ENCODE measurements around the gene PHF24.

The PHF24 gene

DNA sequence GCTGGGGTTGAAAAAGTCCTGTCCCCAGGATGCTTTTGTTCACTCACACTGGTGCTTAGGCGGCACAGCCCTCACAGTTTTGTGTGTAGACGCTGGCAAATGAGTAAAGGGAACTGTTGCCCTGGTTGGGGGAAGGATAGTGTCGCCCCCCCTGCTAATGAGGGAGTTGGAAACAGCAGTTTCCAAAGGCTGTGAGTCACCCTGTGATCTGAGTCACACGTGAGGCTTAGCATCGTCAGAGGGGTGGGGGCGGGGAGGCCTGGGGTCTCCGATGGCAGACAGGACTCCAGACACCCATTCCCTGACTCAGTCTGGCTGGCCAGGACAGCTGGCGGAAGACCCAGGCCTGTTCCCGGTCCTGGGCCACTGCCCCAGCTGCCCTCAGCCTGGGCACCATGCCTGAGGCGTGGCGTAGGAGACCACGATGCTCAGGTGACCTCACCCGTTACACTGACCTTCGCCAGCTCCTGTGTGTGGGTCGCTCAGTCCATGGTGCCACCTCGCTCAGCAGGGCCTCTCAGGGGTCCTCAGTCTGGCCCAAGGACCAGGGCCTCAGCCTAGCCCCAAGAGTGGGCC, 34.4 kb downstream of the PHF24 start:
- TF ChIP-seq FOXP2 (optimal IDR thresholded peaks at IDR 0.05; ENCODE audit: control extremely low read depth, extremely low read length, insufficient read depth) (no peak), POLR2AphosphoS5 (IDR thresholded peaks at IDR 0.05; ENCODE audit: borderline replicate concordance, low read depth, low read length) (no peak), EZH2 (IDR thresholded peaks at IDR 0.05) (no peak)
- no peak for DNase-seq (ENCODE audit: low read depth, low spot score)
- Histone ChIP-seq H3K27ac (no peak overlapping the region), H3K9ac (ENCODE audit: insufficient read length) (no peak overlapping the region), H3K36me3 (ENCODE audit: insufficient read depth, low read length) (no peaks in the 10 kb centered on the region), H3K9me3 (ENCODE audit: low read depth, low read length) (no peaks in the 10 kb centered on the region), H3K4me3 (no peak overlapping the region)

DNA sequence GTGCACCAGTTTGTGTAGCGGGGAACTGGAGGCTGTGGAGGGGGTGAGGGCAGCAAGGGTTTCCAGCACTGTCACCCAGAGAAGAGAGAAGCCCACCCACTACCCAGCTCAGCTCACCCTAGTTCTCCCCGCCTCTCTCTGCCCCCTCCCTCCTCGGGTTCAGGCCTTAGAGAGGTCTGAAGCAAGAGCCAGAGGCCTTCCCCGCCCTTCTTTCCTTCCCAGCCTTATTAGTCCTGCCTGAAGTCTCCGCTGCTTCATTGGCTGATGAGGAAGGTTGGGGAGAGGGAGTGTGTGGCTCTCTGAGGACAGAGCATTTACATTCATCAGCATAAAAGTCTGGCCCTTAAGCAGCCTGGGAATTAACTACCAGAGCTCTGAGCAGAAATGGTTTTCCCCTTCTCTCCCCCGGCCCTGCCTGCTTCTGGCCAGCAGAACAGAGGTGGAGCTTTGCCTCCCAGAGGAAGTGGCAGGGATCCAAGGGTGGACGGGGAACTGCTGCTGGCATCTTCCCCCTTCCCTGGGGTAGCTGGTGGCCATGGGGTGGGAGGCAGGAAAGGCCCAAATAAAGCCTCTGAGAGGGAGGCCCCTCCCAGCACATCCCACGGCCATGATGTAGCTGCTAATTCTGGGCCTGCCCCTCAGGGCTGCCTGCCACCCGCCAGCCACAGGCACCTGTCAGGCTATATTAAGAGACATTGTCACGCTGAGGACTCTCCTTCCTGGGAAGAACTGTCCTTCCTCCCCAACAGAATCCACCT, 35.6 kb downstream of the PHF24 start:
- no peak for DNase-seq (ENCODE audit: low read depth, low spot score)
- Histone ChIP-seq H3K4me3 (no peak overlapping the region), H3K9ac (ENCODE audit: insufficient read length) (no peak overlapping the region), H3K9me3 (ENCODE audit: low read depth, low read length) (no peaks in the 10 kb centered on the region), H3K36me3 (ENCODE audit: insufficient read depth, low read length) (no peaks in the 10 kb centered on the region), H3K27ac (no peak overlapping the region)
- TF ChIP-seq POLR2AphosphoS5 (IDR thresholded peaks at IDR 0.05; ENCODE audit: borderline replicate concordance, low read depth, low read length) (no peak), EZH2 (IDR thresholded peaks at IDR 0.05) (no peak), FOXP2 (optimal IDR thresholded peaks at IDR 0.05; ENCODE audit: control extremely low read depth, extremely low read length, insufficient read depth) (no peak)

DNA sequence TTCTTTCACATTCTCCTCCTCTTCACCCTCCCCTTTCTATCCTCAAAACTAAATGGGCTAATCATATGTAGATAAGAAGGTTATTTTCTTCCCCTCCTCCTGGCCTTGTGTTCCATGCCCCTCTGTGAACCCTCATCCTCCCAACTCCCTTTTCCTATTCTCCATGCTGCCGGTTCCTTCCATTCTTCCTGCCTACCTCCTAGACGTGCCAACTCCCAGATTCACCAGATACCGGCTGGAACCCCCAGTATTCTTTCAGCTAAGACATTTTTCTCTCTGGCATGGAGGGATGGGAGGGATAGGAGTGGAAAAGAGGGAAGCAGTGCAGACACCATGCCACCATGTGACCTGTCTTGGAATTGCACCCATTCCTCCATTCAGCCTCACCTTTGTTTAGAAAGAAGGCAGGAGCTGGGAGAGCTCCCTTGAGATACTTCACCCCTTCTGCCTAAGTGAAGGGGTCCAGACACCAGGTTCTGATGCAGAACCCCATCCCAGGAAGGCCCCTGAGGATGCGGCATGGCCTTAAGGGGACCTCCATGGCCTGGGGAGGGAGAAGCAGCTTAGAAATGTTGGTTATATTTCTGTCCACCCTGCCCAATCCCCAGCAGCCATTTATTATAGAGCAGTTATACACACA, 36.3 kb downstream of the PHF24 start:
- no peak overlapping the region for H3K4me3 ChIP-seq
- TF ChIP-seq POLR2AphosphoS5 (IDR thresholded peaks at IDR 0.05; ENCODE audit: borderline replicate concordance, low read depth, low read length) (no peak), EZH2 (IDR thresholded peaks at IDR 0.05) (no peak), FOXP2 (optimal IDR thresholded peaks at IDR 0.05; ENCODE audit: control extremely low read depth, extremely low read length, insufficient read depth) (no peak)
- H3K9me3 ChIP-seq (ENCODE audit: low read depth, low read length) = no peaks in the 10 kb centered on the region
- no peak for DNase-seq (ENCODE audit: low read depth, low spot score)
- H3K9ac ChIP-seq (ENCODE audit: insufficient read length) = no peak overlapping the region
- no peaks in the 10 kb centered on the region for H3K36me3 ChIP-seq (ENCODE audit: insufficient read depth, low read length)
- no peak overlapping the region for H3K27ac ChIP-seq

DNA sequence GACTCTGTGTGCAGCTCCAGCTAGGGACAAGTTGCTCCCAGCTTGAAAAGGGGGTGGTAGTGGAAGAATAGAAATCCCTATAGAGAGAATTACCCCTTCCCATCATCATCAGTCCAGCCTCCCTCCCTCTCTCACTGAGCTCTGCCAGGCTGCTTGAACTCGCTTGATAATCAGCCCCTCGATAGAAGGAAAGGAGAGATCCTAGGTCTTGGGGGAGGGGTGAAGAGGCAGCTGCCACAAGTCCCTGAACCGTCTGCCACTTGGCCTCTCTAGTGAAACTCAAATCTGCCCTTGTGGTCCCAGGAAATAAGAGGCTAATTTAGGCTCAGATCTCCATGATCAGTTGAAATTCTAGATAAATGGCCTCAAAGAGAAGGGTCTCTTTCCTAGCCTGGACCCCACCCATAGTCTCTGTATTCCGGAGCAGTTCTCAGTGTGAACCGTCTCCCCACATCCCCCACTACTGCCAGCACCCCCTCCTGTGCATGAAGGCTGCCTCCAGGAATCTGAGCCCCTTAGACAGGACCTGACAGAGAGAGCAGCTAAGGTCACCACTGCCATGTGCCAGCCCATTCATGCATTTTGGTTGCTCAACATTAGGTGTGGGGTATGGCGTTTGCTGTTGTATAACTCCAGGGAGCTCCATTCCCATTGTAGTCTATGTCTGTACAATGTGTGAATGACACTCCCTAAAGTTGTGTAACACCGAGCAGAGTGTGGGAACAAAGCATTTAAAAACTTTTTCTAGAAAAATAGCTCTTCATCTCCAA, 37.0 kb downstream of the PHF24 start:
- H3K9ac ChIP-seq (ENCODE audit: insufficient read length) = no peak overlapping the region
- TF ChIP-seq FOXP2 (optimal IDR thresholded peaks at IDR 0.05; ENCODE audit: control extremely low read depth, extremely low read length, insufficient read depth) (no peak), EZH2 (IDR thresholded peaks at IDR 0.05) (no peak), POLR2AphosphoS5 (IDR thresholded peaks at IDR 0.05; ENCODE audit: borderline replicate concordance, low read depth, low read length) (no peak)
- H3K9me3 ChIP-seq (ENCODE audit: low read depth, low read length) = no peaks in the 10 kb centered on the region
- no peaks in the 10 kb centered on the region for H3K36me3 ChIP-seq (ENCODE audit: insufficient read depth, low read length)
- no peak for DNase-seq (ENCODE audit: low read depth, low spot score)
- H3K27ac ChIP-seq = no peak overlapping the region
- no peak overlapping the region for H3K4me3 ChIP-seq

DNA sequence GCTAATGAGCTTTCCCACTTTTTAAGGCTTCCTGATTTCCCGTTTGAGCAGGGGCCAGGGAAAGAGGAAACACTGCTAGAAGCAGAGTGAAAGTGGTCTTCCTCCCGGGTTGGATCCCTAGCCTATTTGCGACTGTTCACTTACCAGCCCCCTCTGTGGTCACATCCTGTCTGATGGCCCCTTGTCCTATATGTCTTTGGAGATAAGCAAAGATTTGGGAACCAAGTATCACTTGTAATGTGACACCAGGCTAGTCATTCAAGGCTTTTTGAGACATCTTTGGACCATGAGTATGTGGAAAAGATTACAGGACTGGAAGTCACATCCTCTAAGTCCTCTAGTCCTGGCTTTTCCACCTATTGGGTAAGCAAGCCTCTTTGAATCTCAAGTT, 37.6 kb downstream of the PHF24 start:
- Histone ChIP-seq H3K36me3 (ENCODE audit: insufficient read depth, low read length) (no peaks in the 10 kb centered on the region), H3K4me3 (no peak overlapping the region), H3K27ac (no peak overlapping the region), H3K9ac (ENCODE audit: insufficient read length) (no peak overlapping the region), H3K9me3 (ENCODE audit: low read depth, low read length) (no peaks in the 10 kb centered on the region)
- TF ChIP-seq FOXP2 (optimal IDR thresholded peaks at IDR 0.05; ENCODE audit: control extremely low read depth, extremely low read length, insufficient read depth) = no peak
- no peak for TF ChIP-seq EZH2 (IDR thresholded peaks at IDR 0.05)
- TF ChIP-seq POLR2AphosphoS5 (IDR thresholded peaks at IDR 0.05; ENCODE audit: borderline replicate concordance, low read depth, low read length) = no peak
- no peak for DNase-seq (ENCODE audit: low read depth, low spot score)

DNA sequence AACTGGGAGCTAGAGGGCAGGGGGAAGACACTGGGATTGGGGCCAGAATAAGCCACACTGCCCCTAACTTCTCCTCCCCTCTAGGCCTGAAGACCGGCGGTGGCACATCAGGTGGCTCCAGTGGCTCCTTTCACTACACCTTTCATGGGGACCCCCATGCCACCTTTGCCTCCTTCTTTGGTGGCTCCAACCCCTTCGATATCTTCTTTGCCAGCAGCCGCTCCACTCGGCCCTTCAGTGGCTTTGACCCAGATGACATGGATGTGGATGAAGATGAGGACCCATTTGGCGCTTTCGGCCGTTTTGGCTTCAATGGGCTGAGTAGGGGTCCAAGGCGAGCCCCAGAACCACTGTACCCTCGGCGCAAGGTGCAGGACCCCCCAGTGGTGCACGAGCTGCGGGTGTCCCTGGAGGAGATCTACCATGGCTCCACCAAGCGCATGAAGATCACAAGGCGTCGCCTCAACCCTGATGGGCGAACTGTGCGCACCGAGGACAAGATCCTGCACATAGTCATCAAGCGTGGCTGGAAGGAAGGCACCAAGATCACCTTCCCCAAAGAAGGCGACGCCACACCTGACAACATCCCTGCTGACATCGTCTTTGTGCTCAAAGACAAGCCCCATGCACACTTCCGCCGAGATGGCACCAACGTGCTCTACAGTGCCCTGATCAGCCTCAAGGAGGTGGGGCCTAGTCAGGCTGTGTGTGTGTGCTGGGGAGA, 38.3 kb downstream of the PHF24 start:
- no peak overlapping the region for H3K9ac ChIP-seq (ENCODE audit: insufficient read length)
- H3K9me3 ChIP-seq (ENCODE audit: low read depth, low read length) = no peaks in the 10 kb centered on the region
- DNase-seq (ENCODE audit: low read depth, low spot score) = no peak
- no peak for TF ChIP-seq EZH2 (IDR thresholded peaks at IDR 0.05)
- no peak overlapping the region for H3K4me3 ChIP-seq
- no peak overlapping the region for H3K27ac ChIP-seq
- H3K36me3 ChIP-seq (ENCODE audit: insufficient read depth, low read length) = no peaks in the 10 kb centered on the region

DNA sequence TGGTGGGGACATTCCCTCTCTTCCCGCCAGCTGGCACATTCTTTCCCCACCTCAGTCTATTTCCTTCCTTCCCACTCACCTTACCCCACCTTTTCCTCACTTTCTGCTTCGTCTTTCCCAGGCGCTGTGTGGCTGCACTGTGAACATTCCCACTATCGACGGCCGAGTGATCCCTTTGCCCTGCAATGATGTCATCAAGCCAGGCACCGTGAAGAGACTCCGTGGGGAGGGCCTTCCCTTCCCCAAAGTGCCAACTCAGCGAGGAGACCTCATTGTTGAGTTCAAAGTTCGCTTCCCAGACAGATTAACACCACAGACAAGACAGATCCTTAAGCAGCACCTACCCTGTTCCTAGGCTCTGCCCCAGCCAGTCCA, 38.8 kb downstream of the PHF24 start:
- no peak for TF ChIP-seq POLR2AphosphoS5 (IDR thresholded peaks at IDR 0.05; ENCODE audit: borderline replicate concordance, low read depth, low read length)
- no peak for TF ChIP-seq EZH2 (IDR thresholded peaks at IDR 0.05)
- TF ChIP-seq FOXP2 (optimal IDR thresholded peaks at IDR 0.05; ENCODE audit: control extremely low read depth, extremely low read length, insufficient read depth) = no peak
- Histone ChIP-seq H3K9me3 (ENCODE audit: low read depth, low read length) (no peaks in the 10 kb centered on the region), H3K4me3 (no peak overlapping the region), H3K27ac (no peak overlapping the region), H3K9ac (ENCODE audit: insufficient read length) (no peak overlapping the region), H3K36me3 (ENCODE audit: insufficient read depth, low read length) (no peaks in the 10 kb centered on the region)
- DNase-seq (ENCODE audit: low read depth, low spot score) = no peak

DNA sequence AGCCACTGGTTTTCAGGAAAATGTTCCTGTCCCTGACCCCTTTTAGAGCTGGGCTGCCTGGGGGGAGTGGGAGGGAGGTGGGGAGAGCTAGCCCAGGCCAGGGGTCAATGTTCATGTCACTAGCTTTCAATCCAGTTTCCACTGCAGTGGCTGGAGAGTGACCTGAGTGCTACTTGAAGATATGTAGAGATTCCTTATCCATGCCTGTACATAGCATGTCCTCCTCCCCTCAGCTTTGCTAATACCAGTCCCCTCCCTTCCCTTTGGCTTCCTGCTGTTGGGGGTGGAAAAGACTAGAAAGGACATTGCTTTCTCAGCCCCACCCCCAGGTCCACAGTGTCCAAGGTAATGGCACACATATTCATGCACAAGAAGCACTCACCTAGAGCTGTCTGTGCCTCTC, 39.3 kb downstream of the PHF24 start:
- no peaks in the 10 kb centered on the region for H3K36me3 ChIP-seq (ENCODE audit: insufficient read depth, low read length)
- TF ChIP-seq FOXP2 (optimal IDR thresholded peaks at IDR 0.05; ENCODE audit: control extremely low read depth, extremely low read length, insufficient read depth) = no peak
- TF ChIP-seq EZH2 (IDR thresholded peaks at IDR 0.05) = no peak
- no peak for TF ChIP-seq POLR2AphosphoS5 (IDR thresholded peaks at IDR 0.05; ENCODE audit: borderline replicate concordance, low read depth, low read length)
- H3K4me3 ChIP-seq = no peak overlapping the region
- no peak overlapping the region for H3K9ac ChIP-seq (ENCODE audit: insufficient read length)
- H3K9me3 ChIP-seq (ENCODE audit: low read depth, low read length) = no peaks in the 10 kb centered on the region
- DNase-seq (ENCODE audit: low read depth, low spot score) = no peak
- H3K27ac ChIP-seq = no peak overlapping the region
